ENCODE data around the gene USP15.

Gene USP15

GRCh38 chr12:62270872-62271271, 10.7 kb downstream of the USP15 start:
- no peak for DNase-seq (ENCODE audit: extremely low read depth, insufficient read length)
- Histone ChIP-seq H3K36me3 (ENCODE audit: control insufficient read depth, insufficient read depth, low read length) (no peaks in the 10 kb centered on the region; the same call in 1 of the 2 replicates), H3K27me3 (replicated peaks; ENCODE audit: control insufficient read depth, insufficient read depth, low read length) (no peaks in the 10 kb centered on the region), H3K4me3 (replicated peaks; ENCODE audit: low read depth, low read length) (no peak overlapping the region)
- no peak for TF ChIP-seq CTCF (IDR thresholded peaks at IDR 0.05; ENCODE audit: insufficient read depth, low read length, poor library complexity, severe bottlenecking)

GRCh38 chr12:62272936-62273552, 12.8 kb downstream of the USP15 start:
- DNase-seq (ENCODE audit: extremely low read depth, insufficient read length): no peak
- no peak for TF ChIP-seq CTCF (IDR thresholded peaks at IDR 0.05; ENCODE audit: insufficient read depth, low read length, poor library complexity, severe bottlenecking)
- no peaks in the 10 kb centered on the region for H3K27me3 ChIP-seq (replicated peaks; ENCODE audit: control insufficient read depth, insufficient read depth, low read length)
- H3K4me3 ChIP-seq (replicated peaks; ENCODE audit: low read depth, low read length): no peak overlapping the region
- H3K36me3 ChIP-seq (ENCODE audit: control insufficient read depth, insufficient read depth, low read length): no peaks in the 10 kb centered on the region; the same call in 1 of the 2 replicates

GRCh38 chr12:62273724-62274380, 13.6 kb downstream of the USP15 start:
- Histone ChIP-seq H3K36me3 (ENCODE audit: control insufficient read depth, insufficient read depth, low read length) (no peaks in the 10 kb centered on the region; the same call in 1 of the 2 replicates), H3K4me3 (replicated peaks; ENCODE audit: low read depth, low read length) (no peak overlapping the region), H3K27me3 (replicated peaks; ENCODE audit: control insufficient read depth, insufficient read depth, low read length) (no peaks in the 10 kb centered on the region)
- no peak for TF ChIP-seq CTCF (IDR thresholded peaks at IDR 0.05; ENCODE audit: insufficient read depth, low read length, poor library complexity, severe bottlenecking)
- no peak for DNase-seq (ENCODE audit: extremely low read depth, insufficient read length)

DNA sequence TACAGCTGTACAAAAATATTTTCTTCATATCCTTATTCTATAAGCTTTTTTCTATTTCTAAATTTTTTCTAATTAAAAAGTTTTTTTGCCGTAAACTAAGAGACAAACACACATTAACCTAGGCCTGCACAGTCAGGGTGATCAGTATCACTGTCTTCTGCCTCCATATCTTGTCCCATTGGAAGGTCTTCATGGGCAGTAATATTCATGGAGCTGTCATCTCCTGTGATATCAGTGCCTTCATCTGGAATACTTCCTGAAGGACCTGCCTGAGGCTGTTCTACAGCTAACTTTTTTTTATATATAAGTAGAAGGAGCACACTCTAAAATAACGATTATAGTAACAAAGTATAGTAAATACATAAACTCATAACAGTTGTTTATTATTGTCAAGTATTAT, 17.8 kb downstream of the USP15 start:
- no peak for TF ChIP-seq CTCF (IDR thresholded peaks at IDR 0.05; ENCODE audit: insufficient read depth, low read length, poor library complexity, severe bottlenecking)
- Histone ChIP-seq H3K27me3 (replicated peaks; ENCODE audit: control insufficient read depth, insufficient read depth, low read length) (no peaks in the 10 kb centered on the region), H3K4me3 (replicated peaks; ENCODE audit: low read depth, low read length) (no peak overlapping the region), H3K36me3 (ENCODE audit: control insufficient read depth, insufficient read depth, low read length) (no peaks in the 10 kb centered on the region)
- no peak for DNase-seq (ENCODE audit: extremely low read depth, insufficient read length)

DNA sequence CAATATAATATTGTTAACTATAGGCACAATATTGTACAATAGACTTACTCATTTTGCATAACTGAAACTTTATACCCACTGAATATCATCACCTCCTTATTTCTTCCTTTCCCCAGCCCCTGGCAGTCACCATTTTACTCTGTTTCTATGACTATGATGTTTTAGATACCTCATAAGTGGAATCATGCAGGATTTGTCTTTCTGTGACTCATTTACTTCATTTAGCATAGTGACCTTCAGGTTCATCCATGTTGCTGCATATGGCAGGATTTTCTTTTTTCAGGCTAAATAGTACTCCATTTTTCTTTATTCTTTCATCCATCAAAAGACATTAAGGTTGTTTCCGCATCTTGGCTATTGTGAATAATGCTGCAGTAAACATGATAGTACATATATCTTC, 18.9 kb downstream of the USP15 start:
- no peaks in the 10 kb centered on the region for H3K36me3 ChIP-seq (ENCODE audit: control insufficient read depth, insufficient read depth, low read length)
- DNase-seq (ENCODE audit: extremely low read depth, insufficient read length): no peak
- TF ChIP-seq CTCF (IDR thresholded peaks at IDR 0.05; ENCODE audit: insufficient read depth, low read length, poor library complexity, severe bottlenecking): no peak
- H3K4me3 ChIP-seq (replicated peaks; ENCODE audit: low read depth, low read length): no peak overlapping the region
- H3K27me3 ChIP-seq (replicated peaks; ENCODE audit: control insufficient read depth, insufficient read depth, low read length): no peaks in the 10 kb centered on the region
